SK-N-DZ (cell line): ENCODE results near the gene ERVMER34-1. TPM values are rescaled to one million over a fixed set of nuclear protein-coding genes. Genes with fewer than 3 reads are reported as not detected.

Experiments used
- DNase-seq: peaks from one replicate; pipeline ENCODE4 v3.0.0-alpha.2; 2015; ENCODE audit warnings: low spot score
- polyA plus RNA-seq, 2 experiments: library from polyadenylated mRNA; depleted of rRNA; stranded (reverse); fragments of >200 nt; gene quantifications; 2 replicates each; pipeline ENCODE4 v1.2.3, GENCODE V29; 2014

Gene ERVMER34-1, protein sequence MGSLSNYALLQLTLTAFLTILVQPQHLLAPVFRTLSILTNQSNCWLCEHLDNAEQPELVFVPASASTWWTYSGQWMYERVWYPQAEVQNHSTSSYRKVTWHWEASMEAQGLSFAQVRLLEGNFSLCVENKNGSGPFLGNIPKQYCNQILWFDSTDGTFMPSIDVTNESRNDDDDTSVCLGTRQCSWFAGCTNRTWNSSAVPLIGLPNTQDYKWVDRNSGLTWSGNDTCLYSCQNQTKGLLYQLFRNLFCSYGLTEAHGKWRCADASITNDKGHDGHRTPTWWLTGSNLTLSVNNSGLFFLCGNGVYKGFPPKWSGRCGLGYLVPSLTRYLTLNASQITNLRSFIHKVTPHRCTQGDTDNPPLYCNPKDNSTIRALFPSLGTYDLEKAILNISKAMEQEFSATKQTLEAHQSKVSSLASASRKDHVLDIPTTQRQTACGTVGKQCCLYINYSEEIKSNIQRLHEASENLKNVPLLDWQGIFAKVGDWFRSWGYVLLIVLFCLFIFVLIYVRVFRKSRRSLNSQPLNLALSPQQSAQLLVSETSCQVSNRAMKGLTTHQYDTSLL
- 0.16 and 0.17 TPM in 2 replicates for polyA plus RNA-seq (2014; cell fraction: cytosol; rRNA removed)
- polyA plus RNA-seq (2014; cell fraction: nucleus; rRNA removed), result not detected in 2 replicates

DNA sequence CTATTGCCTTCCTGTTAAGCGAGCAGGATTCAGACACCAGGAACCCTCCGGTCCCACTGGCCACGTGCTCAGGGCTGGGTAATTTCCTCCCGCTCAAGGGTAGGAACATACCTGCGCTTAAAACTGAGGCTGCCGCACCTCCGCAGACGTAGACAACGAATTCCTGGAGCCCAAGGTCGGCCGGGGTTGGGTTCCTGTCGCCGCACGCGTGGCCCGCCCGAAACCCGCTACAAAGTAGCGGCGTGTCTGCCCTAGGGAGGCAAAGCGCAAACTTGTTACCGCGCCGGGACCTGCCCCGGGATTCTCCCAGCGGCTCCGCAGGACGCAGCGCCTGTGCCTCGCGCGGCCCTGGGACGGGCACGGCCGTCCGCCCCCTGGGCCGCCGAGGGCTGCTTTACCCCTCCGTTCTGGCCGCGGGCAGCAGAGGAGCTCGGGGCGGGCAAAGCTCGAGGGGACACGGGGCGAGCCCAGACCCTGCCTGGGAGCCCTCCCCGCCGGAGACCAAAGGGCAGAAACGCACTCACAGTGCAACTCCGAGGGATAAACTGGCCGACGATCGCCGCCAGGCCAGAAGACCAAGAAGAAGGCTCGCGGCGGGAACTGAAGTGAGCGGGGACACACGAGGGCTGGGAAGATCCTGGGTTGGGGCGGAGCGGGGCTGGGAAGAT is at the start of gene ERVMER34-1:
Gene ERVMER34-1 (minus strand): TSS at position 607 of the 668 bp plus-strand sequence. CDS start 5,905 bp downstream, outside the sequence.
- peak; percentile 11 for DNase-seq

DNA sequence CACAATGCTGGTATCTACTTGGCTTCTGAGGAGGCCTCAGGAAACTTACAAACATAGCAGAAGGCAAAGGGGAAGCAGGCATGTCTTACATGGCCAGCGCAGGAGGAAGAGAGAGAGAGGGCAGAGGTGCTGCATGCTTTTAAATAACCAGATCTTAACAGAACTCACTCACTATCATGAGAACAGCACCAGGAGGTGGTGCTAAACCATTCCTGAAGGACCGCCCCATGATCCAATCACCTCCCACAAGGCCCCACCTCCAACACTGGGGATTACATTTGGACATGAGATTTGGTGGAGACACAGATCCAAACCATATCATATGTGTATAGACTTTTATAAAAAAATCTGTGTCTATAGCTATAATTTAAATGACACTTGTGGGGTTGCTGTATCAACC is 48.6 kb upstream of the ERVMER34-1 start:
- DNase-seq, result no peak

DNA sequence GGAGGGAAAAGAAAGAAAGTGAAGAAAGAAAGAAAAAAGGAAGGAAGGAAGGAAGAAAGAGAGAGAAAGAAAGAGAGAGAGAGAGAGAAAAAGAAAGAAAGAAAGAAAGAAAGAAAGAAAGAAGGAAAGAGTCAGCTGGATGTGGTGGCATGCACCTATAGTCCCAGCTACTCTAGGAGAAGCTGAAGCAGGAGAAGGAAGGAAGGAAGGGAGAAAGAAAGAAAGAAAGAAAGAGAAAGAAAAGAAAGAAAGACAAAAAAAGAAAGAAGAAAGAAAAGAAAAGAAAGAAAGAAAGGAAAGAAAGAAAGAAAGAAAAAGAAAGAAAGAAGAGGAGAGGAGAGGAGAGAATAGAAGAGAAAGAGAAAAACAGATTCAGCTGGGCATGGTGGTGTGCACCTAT is 44.3 kb upstream of the ERVMER34-1 start:
- no peak for DNase-seq

DNA sequence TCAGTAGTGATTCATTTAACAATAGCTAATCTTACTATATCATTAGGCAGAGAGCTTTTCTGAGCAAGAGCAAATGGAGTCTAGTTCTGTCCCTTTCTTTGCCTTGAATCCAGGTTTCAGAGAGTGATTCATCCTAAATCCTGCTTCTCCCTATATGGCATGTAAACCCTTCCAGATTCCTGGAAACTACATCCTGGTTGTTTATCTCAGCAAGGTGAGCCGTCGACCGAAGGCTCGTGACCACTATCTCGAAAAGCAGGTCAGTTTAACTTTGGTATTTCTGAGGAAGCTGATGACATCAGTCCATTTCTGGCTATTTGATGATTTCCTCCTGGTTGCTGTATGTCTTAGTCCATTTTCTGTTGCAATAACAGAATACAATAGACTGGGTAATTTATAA is 40.7 kb upstream of the ERVMER34-1 start:
- no peak for DNase-seq

DNA sequence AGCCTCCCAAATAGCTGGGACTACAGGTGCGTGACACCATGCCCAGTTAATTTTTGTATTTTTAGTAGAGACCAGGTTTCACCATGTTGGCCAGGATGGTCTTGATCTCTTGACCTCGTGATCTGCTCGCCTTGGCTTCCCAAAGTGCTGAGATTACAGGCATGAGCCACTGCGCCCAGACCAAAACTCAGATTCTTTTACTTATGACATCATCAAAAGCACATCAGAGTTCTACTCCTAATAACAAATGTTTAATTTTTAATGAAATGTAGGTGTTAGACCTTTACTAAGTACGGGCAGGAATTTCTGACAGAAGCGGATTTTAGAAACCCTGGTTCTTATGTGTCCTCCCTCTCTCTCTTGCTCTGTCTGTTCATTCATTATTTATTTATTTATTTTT is 38.5 kb upstream of the ERVMER34-1 start:
- no peak for DNase-seq

DNA sequence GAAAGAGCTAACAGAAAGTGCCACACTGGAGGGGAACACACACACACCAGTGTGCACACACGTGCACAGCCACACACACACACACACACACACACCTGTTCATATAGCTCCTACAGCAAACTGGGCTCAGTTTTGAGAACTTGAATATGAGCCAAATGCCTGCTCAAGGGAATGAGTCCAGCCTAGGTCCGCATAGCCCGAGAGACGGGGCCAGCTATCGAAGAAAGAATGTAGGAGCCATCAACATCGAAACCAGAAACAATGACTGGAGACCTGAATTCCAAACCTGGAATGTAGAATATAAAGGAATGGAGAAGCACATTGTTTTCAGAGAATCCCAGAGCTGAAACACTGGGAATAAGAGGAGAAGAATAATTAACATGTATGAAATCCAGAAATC is 37.6 kb upstream of the ERVMER34-1 start:
- no peak for DNase-seq

DNA sequence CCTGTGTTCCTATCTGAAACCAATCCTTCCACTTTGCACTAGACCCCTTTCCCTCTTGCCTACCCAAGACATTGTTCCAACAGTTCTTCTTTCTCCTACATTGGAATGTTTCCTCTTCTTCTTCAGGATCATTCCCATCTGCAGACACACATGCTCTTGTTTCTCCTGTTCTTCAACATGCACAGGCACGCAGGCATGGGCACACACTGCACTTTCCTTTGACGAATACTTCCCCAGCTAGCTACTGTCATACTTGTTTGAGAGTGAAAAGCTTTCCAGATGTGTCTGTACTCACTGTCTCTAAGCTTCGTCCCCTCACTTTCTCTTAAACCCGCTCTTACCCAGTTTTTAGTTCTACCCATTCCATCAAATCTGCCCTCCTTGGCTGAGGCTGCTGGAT is 31.8 kb upstream of the ERVMER34-1 start:
- no peak for DNase-seq

DNA sequence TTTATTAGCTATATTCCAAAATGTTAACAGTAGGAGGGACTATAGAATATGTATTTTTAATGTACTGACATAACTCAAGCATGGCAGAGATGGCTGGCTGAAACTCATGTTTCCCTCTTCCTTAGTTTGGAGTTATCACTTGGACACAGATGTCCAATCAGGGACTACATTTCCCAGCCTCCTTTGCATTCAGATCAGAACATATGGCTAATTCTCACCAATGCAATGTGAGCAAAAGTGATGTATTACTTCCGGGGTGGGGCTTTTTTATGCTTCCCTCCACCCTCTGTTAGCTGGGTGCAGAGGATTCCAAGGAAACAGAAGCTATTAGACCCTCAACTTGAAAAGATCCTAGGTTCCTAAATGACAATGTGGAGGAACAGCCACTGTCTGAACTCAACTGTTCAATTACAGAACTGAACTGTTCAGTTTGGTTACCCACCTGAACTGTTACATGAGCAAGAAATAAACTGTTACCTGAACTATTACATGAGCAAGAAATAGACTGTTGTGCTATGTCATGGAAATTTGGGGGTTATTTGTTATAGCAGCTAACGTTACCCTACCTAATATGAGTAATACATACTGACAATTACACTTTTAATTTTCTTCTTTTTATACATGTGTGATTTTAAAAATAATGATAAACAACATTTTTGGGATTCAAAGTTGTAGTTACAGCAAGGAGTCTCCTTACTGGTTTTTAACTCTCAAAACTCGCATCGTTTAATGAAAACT is 29.6 kb upstream of the ERVMER34-1 start:
- peak; percentile 12 for DNase-seq

DNA sequence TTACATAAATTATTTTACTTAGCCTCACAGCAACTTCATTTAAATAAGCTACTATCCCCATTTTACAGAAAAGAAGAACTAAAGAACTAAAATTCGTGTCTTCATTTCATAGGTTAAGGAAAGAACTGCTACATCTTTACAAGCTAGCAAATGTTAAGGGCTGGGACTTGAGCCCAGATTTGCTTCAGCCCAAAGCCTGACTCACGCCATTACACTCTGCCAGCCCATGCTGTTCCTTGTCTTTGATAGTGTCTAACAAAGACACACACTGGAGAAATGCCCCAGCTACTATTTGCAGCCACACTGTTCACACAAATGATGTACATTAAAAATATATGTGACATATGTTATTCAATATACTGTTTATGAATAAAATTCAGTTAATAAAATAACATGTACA is 29.0 kb upstream of the ERVMER34-1 start:
- DNase-seq, result no peak

DNA sequence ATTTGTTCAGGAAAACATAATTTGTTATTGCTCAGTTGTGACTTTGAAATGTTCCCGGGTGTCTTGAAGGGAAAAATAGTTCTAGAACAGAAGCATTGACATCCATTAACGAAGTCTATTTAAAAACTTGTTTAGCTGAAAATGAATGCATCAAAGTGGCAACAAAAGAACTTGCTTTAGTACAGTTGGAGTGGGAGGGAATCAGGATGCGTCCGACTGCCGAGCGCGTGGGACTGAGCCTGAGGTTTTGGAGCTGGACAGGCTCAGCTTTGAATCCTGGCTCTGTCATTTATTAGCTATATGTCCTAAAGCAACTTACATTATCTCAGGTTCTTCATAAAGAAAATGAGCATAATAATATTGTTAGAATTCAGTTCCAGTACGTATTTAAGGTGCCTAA is 9.0 kb upstream of the ERVMER34-1 start:
- no peak for DNase-seq

DNA sequence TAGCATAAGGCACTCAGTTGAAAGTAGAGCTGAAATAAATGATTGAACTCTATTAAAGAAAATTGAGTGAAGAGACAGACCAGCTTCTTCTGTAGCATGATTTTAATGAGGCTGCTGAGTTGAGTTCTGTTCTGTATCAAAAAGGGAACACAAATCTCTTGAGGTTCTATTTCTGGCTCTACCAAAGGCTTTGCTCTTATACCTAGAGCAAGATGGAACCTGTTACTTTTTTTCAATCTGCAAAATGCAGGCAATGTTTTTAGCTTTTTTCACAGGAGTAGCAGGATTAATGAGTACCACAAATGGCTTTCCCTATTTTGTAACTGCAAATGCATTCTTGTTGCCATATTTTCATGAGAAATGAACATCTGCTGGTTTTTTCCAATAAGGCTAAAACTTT is 4.2 kb upstream of the ERVMER34-1 start:
- DNase-seq, result no peak

DNA sequence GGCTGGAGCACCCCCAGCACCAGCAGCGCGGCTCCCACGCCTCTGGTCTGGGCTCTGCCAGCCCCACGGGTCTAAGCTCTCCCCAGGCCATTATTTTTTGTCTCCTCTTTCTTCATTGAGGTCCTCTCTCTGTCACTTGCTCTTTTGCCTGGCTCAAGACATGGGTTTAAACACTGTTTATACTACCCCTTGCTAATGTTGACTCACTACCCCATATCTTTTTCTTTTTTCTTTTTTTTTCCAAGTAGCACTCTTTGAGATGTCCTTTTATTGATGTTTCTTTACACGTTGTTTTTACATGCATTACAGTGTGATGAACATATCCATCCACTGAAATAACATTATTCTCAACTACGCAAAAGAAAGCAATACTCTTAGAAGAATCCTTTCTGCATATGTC is 1.7 kb upstream of the ERVMER34-1 start:
- DNase-seq, result no peak

DNA sequence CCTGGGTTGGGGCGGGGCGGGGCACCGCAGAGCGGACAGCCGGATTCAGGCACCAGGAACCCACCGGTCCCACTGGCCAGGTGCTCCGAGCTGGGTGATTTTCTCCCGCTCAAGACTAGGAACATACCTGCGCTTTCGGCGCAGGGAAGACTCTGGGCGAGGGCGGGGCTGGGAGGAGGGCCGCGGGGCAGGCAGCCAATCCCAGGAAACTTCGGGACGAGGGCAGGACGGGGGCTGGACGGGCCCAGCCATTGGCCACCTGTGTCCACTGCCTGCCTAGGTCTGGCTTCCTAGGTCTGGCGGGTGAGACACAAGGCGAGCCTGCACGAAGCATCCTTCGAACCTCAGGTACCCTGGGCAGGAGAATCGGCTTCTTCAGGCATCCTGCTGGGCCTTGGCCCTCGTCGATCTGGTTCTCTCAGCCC is 274 bp upstream of the ERVMER34-1 start:
- DNase-seq, result peak; percentile 13

DNA sequence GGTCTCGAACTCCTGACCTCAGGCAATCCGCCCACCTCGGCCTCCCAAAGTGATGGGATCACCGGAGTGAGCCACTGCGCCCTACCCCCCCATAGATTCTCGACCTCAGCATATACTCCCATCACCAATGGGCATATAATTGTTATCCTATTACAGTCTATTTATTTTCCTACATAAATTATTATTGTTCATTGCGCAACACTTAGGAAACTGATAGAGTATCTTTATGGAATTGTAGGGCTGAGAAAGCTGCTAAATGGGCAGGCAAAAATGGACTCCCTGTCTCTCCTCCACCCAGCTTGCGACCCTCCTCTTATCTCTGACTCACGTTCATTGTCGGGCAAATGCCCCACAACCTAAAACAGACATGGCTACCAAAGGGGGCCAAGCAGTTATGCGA is 1.0 kb downstream of the ERVMER34-1 start:
- DNase-seq, result no peak

DNA sequence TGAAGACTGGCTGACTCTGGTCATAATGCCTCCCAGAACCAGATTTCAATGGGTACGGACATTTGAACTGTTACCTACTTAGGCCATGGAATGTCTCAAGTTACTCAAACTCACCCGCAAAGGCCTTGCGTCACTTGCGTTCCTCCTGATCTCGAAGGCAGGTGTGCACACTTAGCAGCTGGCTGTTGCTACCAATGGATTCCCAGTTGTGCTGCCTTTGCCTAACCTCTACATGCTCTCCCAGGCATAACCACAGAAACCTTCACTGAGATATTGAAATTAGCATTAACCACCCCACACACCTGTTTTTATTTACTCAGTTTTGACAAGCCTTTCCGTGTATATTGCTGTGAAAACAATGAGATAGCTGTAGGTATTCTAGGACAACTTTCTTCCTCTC is 2.8 kb downstream of the ERVMER34-1 start:
- no peak for DNase-seq

DNA sequence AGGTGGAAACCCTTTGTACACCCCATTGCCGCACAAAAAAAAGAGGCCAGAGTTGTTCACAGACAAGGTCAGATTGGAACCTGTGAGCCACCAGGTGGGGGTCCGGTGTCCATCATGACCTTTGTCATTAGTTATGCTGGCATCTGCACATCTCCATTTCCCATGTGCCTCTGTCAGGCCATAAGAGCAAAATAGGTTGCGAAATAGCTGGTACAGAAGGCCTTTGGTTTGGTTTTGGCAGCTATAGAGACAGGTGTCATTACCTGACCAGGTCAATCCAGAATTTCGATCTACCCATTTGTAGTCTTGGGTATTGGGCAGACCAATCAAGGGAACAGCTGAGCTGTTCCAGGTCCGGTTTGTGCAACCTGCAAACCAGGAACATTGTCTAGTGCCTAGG is 6.6 kb downstream of the ERVMER34-1 start:
- DNase-seq, result no peak

DNA sequence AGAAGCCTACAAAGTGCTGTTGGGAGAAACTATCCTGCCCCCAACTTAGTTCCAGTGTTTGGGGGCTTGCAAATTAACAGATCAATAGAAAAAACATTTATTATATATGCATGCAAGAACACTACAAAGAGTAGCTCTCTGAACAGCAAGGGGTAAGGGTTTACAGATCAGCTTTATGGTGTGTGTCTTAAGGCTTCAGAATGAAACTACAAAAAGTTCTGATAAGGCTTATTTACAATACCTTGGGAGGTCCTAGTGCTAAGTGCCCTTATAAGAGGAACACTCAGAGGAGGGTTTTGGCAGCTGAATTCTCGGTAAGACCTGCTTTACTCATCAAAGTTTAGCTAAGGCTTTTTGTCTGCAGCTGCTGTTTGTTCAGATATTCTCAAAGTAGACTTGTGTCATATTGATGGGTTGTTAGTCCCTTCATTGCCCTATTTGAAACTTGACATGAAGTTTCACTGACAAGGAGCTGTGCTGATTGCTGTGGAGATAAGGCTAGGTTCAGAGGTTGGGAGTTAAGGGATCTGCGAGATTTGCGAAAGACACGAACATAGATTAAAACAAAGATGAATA is 7.7 kb downstream of the ERVMER34-1 start:
- no peak for DNase-seq

DNA sequence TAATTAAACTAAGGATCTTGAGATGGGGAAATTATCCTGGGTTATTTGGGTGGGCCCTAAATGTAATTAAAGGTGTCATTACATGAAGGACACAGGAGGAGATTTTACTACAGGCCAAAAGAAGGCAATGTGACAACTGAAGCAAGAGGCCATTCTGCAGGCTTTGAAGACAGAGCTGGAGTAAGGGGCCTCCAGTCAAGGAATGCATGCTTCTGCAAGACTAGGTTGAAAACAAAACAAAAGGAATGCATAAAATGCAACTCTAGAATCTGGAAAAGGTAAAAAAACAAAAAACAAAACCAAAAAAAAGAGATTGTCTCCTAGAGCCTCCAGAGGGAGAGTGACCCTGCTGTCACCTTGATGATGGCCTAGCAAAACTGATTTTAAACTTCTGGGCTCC is 21.6 kb downstream of the ERVMER34-1 start:
- no peak for DNase-seq

DNA sequence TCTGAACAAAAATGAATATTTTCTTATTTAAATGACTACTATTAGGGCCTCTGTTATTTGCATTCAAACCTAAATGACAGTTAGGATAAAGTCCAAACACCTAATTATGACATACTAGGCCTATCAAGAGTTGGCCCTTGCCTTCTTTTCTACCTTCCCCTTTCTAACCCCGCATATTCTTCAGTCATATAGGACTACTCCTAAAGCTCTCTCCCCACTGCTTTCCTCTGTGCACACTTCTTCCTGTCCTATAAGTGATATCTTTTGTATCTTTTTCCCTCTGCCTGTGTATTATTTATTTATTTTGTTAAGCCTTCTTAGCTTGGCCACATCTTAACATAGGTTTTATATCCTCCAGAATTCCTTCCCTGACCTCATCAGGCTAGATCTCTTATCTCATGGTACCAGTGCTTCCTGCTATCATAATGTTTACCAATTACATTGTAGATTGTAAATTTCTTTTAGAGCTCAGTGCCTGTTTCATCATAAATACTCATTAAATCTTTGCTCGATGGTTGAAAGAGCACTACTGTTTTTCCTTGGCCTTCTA is 22.5 kb downstream of the ERVMER34-1 start:
- no peak for DNase-seq

DNA sequence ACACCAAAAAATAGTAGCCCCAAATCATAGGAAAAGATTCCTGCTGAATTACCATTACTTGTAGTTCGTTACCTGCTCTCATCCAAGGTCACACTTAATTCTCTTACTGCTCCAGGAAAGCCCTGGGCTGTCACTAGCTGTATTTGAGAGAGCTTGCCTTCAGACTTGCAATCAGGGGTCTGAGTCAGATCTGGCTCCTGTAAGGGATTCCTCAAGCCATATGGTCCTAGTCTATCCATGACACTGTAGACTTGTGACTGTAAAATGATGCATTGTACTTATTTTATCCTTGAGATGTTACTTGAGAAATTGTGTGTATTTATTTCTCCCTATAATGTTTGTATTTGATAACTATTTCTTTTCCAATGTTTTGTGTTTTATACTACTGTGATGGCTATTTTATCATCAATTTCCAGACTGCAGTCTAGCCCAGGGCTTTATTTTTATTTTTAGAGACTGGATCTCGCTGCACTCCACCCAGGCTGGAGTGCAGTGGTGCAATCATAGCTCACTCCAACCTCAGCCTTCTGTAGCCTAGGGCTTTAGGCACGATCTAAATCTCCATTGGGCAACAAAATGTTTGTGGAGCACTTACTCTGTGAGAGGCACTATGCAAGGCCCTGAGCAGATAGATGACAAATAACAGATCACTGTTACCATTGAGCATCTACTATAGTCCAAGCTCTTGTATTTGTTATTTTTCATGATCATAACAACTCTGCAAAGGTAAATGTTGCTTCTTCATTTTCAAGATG is 24.2 kb downstream of the ERVMER34-1 start:
- DNase-seq, result no peak
